ENCODE measurements around the gene LGR5. TPM values are rescaled to one million over a fixed set of nuclear protein-coding genes. Genes with fewer than 3 reads are reported as not detected.
"Not testable (repeated sequence)": the region's sequence is repeated elsewhere in the genome, so short reads cannot be mapped to it uniquely, and the experiment has no call there.

LGR5 gene
- total RNA-seq, 4 donors from 2014 or later, result 8.7 to 40.1 (median 24.3) TPM

DNA sequence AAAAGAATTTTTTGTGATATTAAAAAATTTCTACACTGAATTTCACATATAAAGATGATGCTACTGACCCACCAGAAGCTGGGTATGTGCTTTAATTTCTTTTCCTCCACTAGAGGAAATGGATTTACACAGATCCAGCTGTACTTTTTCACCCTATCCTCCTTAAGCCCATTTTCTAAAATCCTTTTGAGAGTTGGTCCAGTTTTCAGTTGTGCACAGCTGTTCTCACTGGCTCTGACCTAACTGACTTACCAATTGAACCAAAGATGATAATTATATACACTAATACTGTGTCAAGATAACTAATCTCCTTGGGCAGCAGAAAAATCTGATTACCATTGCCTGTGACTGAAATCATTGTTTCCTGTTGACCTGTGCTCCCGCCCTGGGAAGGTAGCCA, 115.6 kb downstream of the LGR5 start:
- intact Hi-C loops (cut with DNase I; ENCODE audit: low total_unique reads), result no loop called here
- Histone ChIP-seq H3K4me1 (no peaks in the 10 kb centered on the region), H3K27ac (no peak overlapping the region), H3K9me3 (no peaks in the 10 kb centered on the region), H3K36me3 (peaks cover 0 to 4% of the 10 kb centered on the region in 2 donors), H3K27me3 (no peaks in the 10 kb centered on the region), H3K4me3 (no peak overlapping the region)
- TF ChIP-seq, protein P1, sequence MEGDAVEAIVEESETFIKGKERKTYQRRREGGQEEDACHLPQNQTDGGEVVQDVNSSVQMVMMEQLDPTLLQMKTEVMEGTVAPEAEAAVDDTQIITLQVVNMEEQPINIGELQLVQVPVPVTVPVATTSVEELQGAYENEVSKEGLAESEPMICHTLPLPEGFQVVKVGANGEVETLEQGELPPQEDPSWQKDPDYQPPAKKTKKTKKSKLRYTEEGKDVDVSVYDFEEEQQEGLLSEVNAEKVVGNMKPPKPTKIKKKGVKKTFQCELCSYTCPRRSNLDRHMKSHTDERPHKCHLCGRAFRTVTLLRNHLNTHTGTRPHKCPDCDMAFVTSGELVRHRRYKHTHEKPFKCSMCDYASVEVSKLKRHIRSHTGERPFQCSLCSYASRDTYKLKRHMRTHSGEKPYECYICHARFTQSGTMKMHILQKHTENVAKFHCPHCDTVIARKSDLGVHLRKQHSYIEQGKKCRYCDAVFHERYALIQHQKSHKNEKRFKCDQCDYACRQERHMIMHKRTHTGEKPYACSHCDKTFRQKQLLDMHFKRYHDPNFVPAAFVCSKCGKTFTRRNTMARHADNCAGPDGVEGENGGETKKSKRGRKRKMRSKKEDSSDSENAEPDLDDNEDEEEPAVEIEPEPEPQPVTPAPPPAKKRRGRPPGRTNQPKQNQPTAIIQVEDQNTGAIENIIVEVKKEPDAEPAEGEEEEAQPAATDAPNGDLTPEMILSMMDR (IDR thresholded peaks at IDR 0.05 in 4 of 5, conservative IDR thresholded peaks at IDR 0.05 in 1 of 5), result no peak
- no peak for TF ChIP-seq POLR2A (IDR thresholded peaks at IDR 0.05)
- in situ Hi-C loops (cut with MboI; ENCODE audit: low sequenced_read_pairs in 4 of 4), result no loop called here
- DNase-seq (no peak), ATAC-seq (no peak)

DNA sequence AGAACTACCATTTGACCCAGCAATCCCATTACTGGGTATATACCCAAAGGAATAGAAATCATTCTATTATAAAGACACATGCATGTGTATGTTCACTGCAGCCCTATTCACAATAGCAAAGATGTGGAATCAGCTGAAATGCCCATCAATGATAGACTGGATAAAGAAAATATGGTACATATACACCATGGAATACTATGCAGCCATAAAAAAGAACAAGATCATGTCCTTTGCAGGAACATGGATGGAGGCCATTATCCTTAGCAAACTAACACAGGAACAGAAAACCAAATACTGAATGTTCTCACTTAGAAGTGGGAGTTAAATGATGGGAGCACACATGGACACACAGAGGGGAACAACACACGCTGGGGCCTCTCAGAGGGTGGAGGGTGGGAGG, 116.2 kb downstream of the LGR5 start:
- H3K27me3 ChIP-seq; intact Hi-C loops (cut with DNase I; ENCODE audit: low total_unique reads); H3K27ac ChIP-seq; H3K4me1 ChIP-seq; H3K36me3 ChIP-seq; in situ Hi-C loops (cut with MboI; ENCODE audit: low sequenced_read_pairs in 4 of 4); ATAC-seq; DNase-seq; H3K9me3 ChIP-seq; H3K4me3 ChIP-seq: not testable (repeated sequence)

DNA sequence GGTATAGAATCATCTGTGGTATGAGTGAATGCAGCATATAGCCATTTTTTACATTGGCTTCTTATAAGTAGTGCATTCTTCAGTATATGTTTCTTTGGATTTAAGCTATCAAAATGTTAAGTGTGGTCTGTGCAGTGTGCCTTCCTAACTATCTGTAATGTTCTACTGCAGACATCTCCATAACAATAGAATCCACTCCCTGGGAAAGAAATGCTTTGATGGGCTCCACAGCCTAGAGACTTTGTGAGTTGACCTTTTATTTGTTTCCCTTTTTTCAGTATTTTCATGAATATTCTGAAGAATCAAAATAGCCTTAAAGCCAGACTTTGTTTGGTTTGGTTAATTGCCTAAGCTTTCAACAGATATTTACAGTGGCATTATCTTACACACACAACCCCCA, 116.8 kb downstream of the LGR5 start:
- Histone ChIP-seq H3K36me3 (peaks cover 0 to 4% of the 10 kb centered on the region in 2 donors), H3K4me3 (no peak overlapping the region), H3K27ac (no peak overlapping the region), H3K27me3 (no peaks in the 10 kb centered on the region), H3K4me1 (no peaks in the 10 kb centered on the region), H3K9me3 (no peaks in the 10 kb centered on the region)
- intact Hi-C loops (cut with DNase I; ENCODE audit: low total_unique reads) (no loop called here), in situ Hi-C loops (cut with MboI; ENCODE audit: low sequenced_read_pairs in 4 of 4) (no loop called here)
- DNase-seq (no peak), ATAC-seq (no peak)
- no peak for TF ChIP-seq POLR2A (IDR thresholded peaks at IDR 0.05)
- TF ChIP-seq, protein P1 (IDR thresholded peaks at IDR 0.05 in 4 of 5, conservative IDR thresholded peaks at IDR 0.05 in 1 of 5), result no peak

DNA sequence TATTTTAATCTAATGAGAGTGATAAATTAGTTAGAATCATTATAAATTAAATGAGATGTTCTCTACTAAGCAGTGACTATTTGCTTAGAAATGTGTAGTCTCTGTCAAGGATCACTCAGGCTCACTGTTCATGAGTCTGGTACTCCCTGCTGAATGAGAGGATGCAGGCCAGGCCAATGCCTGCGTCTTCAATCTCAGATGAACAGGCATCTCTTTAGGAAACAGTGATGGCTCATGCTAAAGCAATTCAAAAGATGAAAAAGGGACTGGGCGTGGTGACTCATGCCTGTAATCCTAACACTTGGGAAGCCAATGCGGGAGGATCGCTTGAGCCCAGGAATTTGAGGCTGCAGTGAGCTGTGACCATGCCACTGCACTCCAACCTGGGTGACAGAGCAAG, 117.3 kb downstream of the LGR5 start:
- Histone ChIP-seq H3K27me3 (no peaks in the 10 kb centered on the region), H3K9me3 (no peaks in the 10 kb centered on the region), H3K27ac (no peak overlapping the region), H3K36me3 (peaks cover 0 to 4% of the 10 kb centered on the region in 2 donors), H3K4me3 (no peak overlapping the region), H3K4me1 (no peaks in the 10 kb centered on the region)
- ATAC-seq (peak; percentile 54 to 70), DNase-seq (peak in 1 of 2 donors; percentile 29)
- in situ Hi-C loops (cut with MboI; ENCODE audit: low sequenced_read_pairs in 4 of 4) (no loop called here), intact Hi-C loops (cut with DNase I; ENCODE audit: low total_unique reads) (no loop called here)
- no peak for TF ChIP-seq POLR2A (IDR thresholded peaks at IDR 0.05)
- TF ChIP-seq, protein P1 (IDR thresholded peaks at IDR 0.05 in 4 of 5, conservative IDR thresholded peaks at IDR 0.05 in 1 of 5), result no peak

DNA sequence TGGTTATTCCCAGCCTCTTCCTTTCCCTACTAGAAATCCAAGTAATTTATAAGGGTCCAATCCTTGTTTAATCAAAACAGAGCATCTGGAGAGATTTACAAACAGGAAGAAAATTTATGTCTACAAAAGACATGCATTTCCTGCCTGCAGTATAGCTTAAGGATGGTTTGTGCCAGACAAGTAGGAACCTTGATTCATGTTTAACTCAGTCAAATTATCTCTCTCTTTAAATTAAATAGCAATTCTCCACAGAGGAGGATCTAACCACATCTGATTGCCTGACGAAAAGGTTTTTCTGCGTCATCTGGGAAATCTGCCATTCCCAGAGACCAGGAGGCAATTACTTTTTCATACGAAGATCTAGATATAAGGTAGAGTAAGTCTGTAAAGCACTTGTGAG, 118.8 kb downstream of the LGR5 start:
- intact Hi-C loops (cut with DNase I; ENCODE audit: low total_unique reads) (no loop called here), in situ Hi-C loops (cut with MboI; ENCODE audit: low sequenced_read_pairs in 4 of 4) (no loop called here)
- H3K4me3 ChIP-seq, result no peak overlapping the region
- no peaks in the 10 kb centered on the region for H3K9me3 ChIP-seq
- H3K27me3 ChIP-seq, result no peaks in the 10 kb centered on the region
- DNase-seq (no peak), ATAC-seq (no peak)
- H3K36me3 ChIP-seq, result peaks cover 0 to 2% of the 10 kb centered on the region in 2 donors
- no peak overlapping the region for H3K27ac ChIP-seq
- TF ChIP-seq, protein P1 (IDR thresholded peaks at IDR 0.05 in 4 of 5, conservative IDR thresholded peaks at IDR 0.05 in 1 of 5), result no peak
- TF ChIP-seq POLR2A (IDR thresholded peaks at IDR 0.05), result no peak
- no peaks in the 10 kb centered on the region for H3K4me1 ChIP-seq
